Activated CD4-positive, alpha-beta memory T cell treated with anti-CD3 and anti-CD28 coated beads for 36 hours (primary cell): ENCODE measurements around the gene CLSTN2. TPM values are rescaled to one million over a fixed set of nuclear protein-coding genes. Genes with fewer than 3 reads are reported as not detected.

ENCODE experiments used
- CTCF ChIA-PET: fragments of 350-600 bp; sonication (Branson Sonifier 250); formaldehyde crosslinking; loops from one replicate; lab custom pipeline; 2021; ENCODE audit warnings: antibody characterized with exemption, inconsistent platforms; lab: Charles Lee
- POLR2A ChIA-PET: fragments of 350-600 bp; sonication (Branson Sonifier 250); formaldehyde crosslinking; loops from one replicate; lab custom pipeline; 2021; ENCODE audit warnings: antibody characterized with exemption; lab: Charles Lee
- DNase-seq: peaks from one replicate; pipeline ENCODE4 v3.0.0-alpha.2; 2020
- H3K27ac Mint-ChIP-seq: one replicate; pipeline ENCODE4 v1.8.0; 2021; ENCODE audit warnings: mixed read lengths
- H3K27me3 Mint-ChIP-seq: one replicate; pipeline ENCODE4 v1.8.0; 2021; ENCODE audit warnings: mixed read lengths
- H3K36me3 Mint-ChIP-seq: one replicate; pipeline ENCODE4 v1.8.0; 2021; ENCODE audit warnings: mixed read lengths
- H3K4me1 Mint-ChIP-seq: one replicate; pipeline ENCODE4 v1.8.0; 2021; ENCODE audit warnings: low read depth, mixed read lengths
- H3K4me3 Mint-ChIP-seq: one replicate; pipeline ENCODE4 v1.8.0; 2021; ENCODE audit warnings: mild to moderate bottlenecking, mixed read lengths
- H3K9me3 Mint-ChIP-seq: one replicate; pipeline ENCODE4 v1.8.0; 2021; ENCODE audit warnings: mixed read lengths
- intact Hi-C: fragments of 100-400 bp; cut with micrococcal nuclease; formaldehyde crosslinking; loops from one replicate; pipeline ENCODE4 v1.15.1; 2023
- total RNA-seq, 2 experiments: library from RNA; stranded (reverse); gene quantifications; one replicate each; pipeline ENCODE4 v1.2.3, GENCODE V29; 2021

Gene CLSTN2
- total RNA-seq, 2 experiments from 2014 or later = not detected

DNA sequence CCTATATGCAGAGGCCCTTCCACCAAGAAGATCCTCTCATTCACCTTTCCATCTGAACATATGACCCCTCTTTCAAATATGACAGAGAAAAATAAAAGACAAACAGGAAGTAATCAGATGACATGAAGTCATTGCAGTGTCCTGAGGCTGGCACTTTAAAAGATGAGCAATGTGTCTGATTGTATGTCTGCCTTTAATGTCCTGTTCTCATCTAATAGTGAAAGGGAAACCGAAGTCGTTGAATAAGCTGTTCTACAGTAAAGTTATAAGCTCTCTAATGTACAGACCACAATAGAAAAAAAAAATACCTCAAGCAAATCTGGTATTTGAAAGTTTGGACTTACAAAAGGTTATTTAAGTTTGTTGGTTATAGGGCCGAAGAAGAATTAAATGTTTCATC, 243.0 kb downstream of the CLSTN2 start:
- Mint-ChIP-seq H3K9me3 (no peaks in the 10 kb centered on the region), H3K4me1 (no peaks in the 10 kb centered on the region), H3K27me3 (peaks cover 5% of the 10 kb centered on the region), H3K27ac (no peak overlapping the region), H3K36me3 (no peaks in the 10 kb centered on the region), H3K4me3 (no peak overlapping the region)
- intact Hi-C loops = no loop called here
- ChIA-PET POLR2A (no interaction called here), CTCF (no interaction called here)
- DNase-seq = no peak

GRCh38 chr3:140178482-140178881, 243.5 kb downstream of the CLSTN2 start:
- ChIA-PET POLR2A (no interaction called here), CTCF (no interaction called here)
- no peaks in the 10 kb centered on the region for H3K9me3 Mint-ChIP-seq
- no peaks in the 10 kb centered on the region for H3K36me3 Mint-ChIP-seq
- no peak overlapping the region for H3K27ac Mint-ChIP-seq
- H3K4me1 Mint-ChIP-seq = no peaks in the 10 kb centered on the region
- H3K4me3 Mint-ChIP-seq = no peak overlapping the region
- no peak for DNase-seq
- intact Hi-C loops = no loop called here
- H3K27me3 Mint-ChIP-seq = peaks cover 5% of the 10 kb centered on the region

DNA sequence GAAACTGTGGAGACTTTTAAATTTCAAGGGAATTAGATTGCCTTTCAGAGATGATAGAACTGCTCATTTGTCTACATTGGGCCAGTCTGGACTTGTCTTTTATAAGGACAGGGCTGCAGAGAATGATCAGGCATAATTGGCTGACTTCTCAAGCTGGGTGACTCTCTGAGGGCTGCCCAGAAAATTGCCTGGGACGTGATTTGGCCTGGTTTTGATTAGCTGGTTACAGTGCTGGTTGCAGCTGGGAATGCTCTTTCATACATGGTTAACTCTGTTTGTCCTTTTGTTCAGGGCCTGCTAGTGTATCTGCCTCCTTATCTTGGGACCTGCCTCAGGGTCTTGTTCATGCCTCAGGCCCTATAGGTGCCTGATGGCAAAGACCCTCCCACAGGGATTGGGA, 245.6 kb downstream of the CLSTN2 start:
- H3K4me1 Mint-ChIP-seq = no peaks in the 10 kb centered on the region
- DNase-seq = no peak
- ChIA-PET CTCF (no interaction called here), POLR2A (no interaction called here)
- no peak overlapping the region for H3K4me3 Mint-ChIP-seq
- no peaks in the 10 kb centered on the region for H3K36me3 Mint-ChIP-seq
- no peaks in the 10 kb centered on the region for H3K9me3 Mint-ChIP-seq
- H3K27ac Mint-ChIP-seq = no peak overlapping the region
- H3K27me3 Mint-ChIP-seq = peaks cover 2% of the 10 kb centered on the region
- intact Hi-C loops = no loop called here

- ChIA-PET POLR2A (no interaction called here), CTCF (no interaction called here)
- Mint-ChIP-seq H3K4me1 (no peaks in the 10 kb centered on the region), H3K27ac (no peak overlapping the region), H3K4me3 (no peak overlapping the region), H3K27me3 (no peaks in the 10 kb centered on the region), H3K36me3 (no peaks in the 10 kb centered on the region), H3K9me3 (no peaks in the 10 kb centered on the region)
- intact Hi-C loops = no loop called here
- no peak for DNase-seq
These were observed 250.4 kb downstream of the CLSTN2 start for GRCh38 chr3:140185375-140185774.

GRCh38 chr3:140186421-140186920, 251.5 kb downstream of the CLSTN2 start:
- H3K9me3 Mint-ChIP-seq = no peaks in the 10 kb centered on the region
- intact Hi-C loops = no loop called here
- no peak for DNase-seq
- no peaks in the 10 kb centered on the region for H3K4me1 Mint-ChIP-seq
- no peak overlapping the region for H3K4me3 Mint-ChIP-seq
- no peak overlapping the region for H3K27ac Mint-ChIP-seq
- no peaks in the 10 kb centered on the region for H3K27me3 Mint-ChIP-seq
- ChIA-PET CTCF (no interaction called here), POLR2A (no interaction called here)
- no peaks in the 10 kb centered on the region for H3K36me3 Mint-ChIP-seq

DNA sequence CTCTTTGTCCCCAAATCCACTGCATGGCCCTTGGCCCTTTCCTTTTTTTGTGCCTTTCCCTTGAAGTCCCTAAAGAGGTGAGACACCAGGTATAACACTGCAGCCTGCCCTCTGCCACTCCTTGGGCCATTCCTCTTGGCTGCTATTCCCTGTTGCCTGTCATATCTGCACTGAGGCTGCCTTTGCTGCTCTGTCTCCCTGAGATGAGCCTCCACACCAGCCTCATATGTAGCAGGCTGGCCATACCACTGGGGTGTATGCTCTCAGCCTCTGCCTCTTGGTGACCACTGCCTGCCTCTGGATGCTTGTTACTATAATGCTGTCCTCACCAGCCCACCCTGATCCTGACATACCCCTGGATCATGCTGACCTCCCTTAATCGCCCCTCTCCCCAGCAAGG, 252.0 kb downstream of the CLSTN2 start:
- ChIA-PET CTCF (no interaction called here), POLR2A (no interaction called here)
- H3K36me3 Mint-ChIP-seq = no peaks in the 10 kb centered on the region
- no peak overlapping the region for H3K4me3 Mint-ChIP-seq
- no peak for DNase-seq
- no peaks in the 10 kb centered on the region for H3K9me3 Mint-ChIP-seq
- H3K27ac Mint-ChIP-seq = no peak overlapping the region
- no peaks in the 10 kb centered on the region for H3K27me3 Mint-ChIP-seq
- H3K4me1 Mint-ChIP-seq = no peaks in the 10 kb centered on the region
- intact Hi-C loops = no loop called here

DNA sequence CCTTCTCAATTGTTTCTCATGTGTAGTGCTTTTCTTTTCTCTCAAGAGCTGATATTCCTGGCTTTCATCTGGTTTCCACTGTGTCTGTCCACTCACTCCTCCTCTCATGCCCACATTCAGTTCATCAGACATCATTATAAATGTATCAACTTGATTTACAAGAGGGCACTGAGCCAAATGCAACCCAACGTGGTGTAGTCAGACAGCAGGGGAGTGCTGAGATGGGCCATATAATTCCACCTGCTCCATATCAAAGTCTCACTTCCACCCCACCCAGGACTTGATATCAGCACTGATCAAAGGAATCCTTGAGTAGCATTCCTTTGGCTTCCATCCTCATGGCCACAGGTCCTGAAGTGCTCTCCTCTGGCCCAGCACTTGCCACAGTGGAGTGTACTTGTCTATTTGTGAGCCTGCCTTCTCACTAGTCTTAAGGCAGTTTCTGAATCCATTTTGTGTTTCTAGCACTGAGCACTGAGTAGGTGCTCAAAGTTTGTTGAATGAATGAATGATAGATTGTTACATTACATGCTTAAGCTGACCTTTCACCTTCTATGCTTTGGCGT, 252.8 kb downstream of the CLSTN2 start:
- no peaks in the 10 kb centered on the region for H3K27me3 Mint-ChIP-seq
- ChIA-PET POLR2A (no interaction called here), CTCF (no interaction called here)
- H3K4me1 Mint-ChIP-seq = no peaks in the 10 kb centered on the region
- no peaks in the 10 kb centered on the region for H3K36me3 Mint-ChIP-seq
- DNase-seq = no peak
- H3K4me3 Mint-ChIP-seq = no peak overlapping the region
- intact Hi-C loops = no loop called here
- H3K9me3 Mint-ChIP-seq = no peaks in the 10 kb centered on the region
- no peak overlapping the region for H3K27ac Mint-ChIP-seq

DNA sequence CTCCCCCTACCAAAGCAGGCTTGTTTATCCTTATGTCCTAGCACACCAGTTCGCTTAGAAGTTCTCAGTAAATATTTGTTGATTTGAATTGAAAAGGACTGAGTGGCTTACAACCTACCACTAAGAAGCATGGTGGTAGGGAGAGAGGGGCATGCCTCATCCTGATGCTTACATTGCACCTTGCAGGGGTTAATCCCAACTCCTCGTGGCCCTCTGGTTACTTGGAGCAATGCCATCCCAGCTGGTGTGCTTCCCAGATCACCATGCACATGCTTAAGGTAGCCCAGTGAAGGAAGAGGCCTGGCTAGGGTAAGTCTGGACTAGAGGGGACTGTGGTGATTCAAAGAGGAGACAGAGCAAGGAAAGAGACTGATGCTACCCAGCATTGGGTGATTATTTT, 253.3 kb downstream of the CLSTN2 start:
- intact Hi-C loops = no loop called here
- Mint-ChIP-seq H3K4me3 (no peak overlapping the region), H3K36me3 (no peaks in the 10 kb centered on the region), H3K27ac (no peak overlapping the region), H3K27me3 (no peaks in the 10 kb centered on the region), H3K9me3 (peaks cover under 1% of the 10 kb centered on the region), H3K4me1 (no peaks in the 10 kb centered on the region)
- POLR2A ChIA-PET = no interaction called here
- DNase-seq = no peak
- CTCF ChIA-PET = no interaction called here

DNA sequence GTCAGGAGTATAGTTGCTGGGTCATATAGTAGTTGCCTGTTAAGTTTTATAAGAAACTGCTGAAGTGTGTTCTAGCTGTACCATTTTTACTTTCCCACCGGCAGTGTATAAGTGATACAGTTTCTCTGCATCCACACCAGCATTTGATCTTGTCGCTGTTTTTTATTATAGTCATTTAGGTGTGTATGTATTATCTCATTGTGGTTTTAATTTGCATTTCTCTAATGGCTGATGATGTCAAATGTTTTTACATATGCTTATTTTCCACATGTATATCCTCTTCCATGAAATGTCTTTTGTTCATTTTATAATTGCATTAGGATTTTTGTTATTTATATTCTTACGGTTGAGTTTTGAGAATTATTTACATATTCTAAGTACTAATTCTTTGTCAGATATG, 254.3 kb downstream of the CLSTN2 start:
- CTCF ChIA-PET = no interaction called here
- no peaks in the 10 kb centered on the region for H3K36me3 Mint-ChIP-seq
- POLR2A ChIA-PET = no interaction called here
- H3K4me1 Mint-ChIP-seq = no peaks in the 10 kb centered on the region
- no peak overlapping the region for H3K27ac Mint-ChIP-seq
- DNase-seq = no peak
- H3K4me3 Mint-ChIP-seq = no peak overlapping the region
- H3K9me3 Mint-ChIP-seq = peaks cover 7% of the 10 kb centered on the region
- intact Hi-C loops = no loop called here
- no peaks in the 10 kb centered on the region for H3K27me3 Mint-ChIP-seq

- DNase-seq = no peak
- Mint-ChIP-seq H3K27ac (no peak overlapping the region), H3K27me3 (no peaks in the 10 kb centered on the region), H3K36me3 (peaks cover 2% of the 10 kb centered on the region), H3K9me3 (peaks cover 9% of the 10 kb centered on the region), H3K4me1 (no peaks in the 10 kb centered on the region), H3K4me3 (no peak overlapping the region)
- ChIA-PET POLR2A (no interaction called here), CTCF (no interaction called here)
- intact Hi-C loops = no loop called here
These were observed 255.0 kb downstream of the CLSTN2 start for GRCh38 chr3:140189976-140190375.

- CTCF ChIA-PET = no interaction called here
- Mint-ChIP-seq H3K36me3 (peaks cover 2% of the 10 kb centered on the region), H3K4me1 (no peaks in the 10 kb centered on the region), H3K27me3 (peaks cover 3% of the 10 kb centered on the region), H3K9me3 (peaks cover 9% of the 10 kb centered on the region), H3K4me3 (no peak overlapping the region), H3K27ac (no peak overlapping the region)
- intact Hi-C loops = no loop called here
- POLR2A ChIA-PET = no interaction called here
- no peak for DNase-seq
These were observed 262.0 kb downstream of the CLSTN2 start for GRCh38 chr3:140196970-140197369.

DNA sequence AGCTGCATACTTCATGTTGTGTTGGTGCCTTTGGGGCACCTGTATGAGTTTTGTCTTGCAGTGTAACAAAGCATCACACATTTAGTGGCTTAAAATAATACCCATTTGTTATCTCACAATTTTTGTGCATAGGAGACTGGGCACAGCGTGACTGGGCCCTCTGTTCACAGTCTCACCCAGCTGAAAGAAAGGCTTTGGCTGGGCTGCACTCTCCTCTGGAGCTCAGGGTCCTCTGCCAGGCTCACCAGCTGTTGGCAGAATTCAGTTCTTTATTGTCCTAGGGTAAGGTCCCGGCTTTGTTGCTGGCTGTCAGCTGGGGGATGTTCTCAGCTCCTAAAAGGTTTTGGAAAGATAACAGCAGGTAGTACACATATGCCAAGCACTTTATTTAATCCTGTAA, 263.3 kb downstream of the CLSTN2 start:
- Mint-ChIP-seq H3K27me3 (peaks cover 3% of the 10 kb centered on the region), H3K4me3 (no peak overlapping the region), H3K9me3 (peaks cover 9% of the 10 kb centered on the region), H3K27ac (no peak overlapping the region), H3K4me1 (no peaks in the 10 kb centered on the region), H3K36me3 (peaks cover 2% of the 10 kb centered on the region)
- ChIA-PET POLR2A (no interaction called here), CTCF (no interaction called here)
- intact Hi-C loops = no loop called here
- no peak for DNase-seq

DNA sequence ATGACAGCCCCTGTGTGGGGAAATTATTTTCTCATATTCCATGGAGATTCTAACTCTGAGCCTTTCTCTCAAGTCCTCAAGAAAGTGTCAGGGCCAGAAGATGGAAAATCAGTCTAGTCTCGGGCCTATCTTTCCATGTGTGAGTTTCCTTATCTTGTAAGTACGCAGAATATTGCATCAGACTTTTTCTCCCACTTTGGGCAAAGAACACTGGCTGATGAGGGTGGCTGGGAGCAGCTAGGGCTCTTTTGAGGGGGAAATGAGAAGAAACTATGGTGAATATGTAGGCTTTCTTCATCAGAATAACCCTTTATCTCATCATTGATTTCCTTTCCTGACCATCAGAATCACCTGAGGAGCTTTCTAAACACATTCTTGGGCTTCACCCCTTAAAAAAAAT, 264.0 kb downstream of the CLSTN2 start:
- Mint-ChIP-seq H3K27ac (no peak overlapping the region), H3K4me1 (no peaks in the 10 kb centered on the region), H3K9me3 (peaks cover 2% of the 10 kb centered on the region), H3K36me3 (peaks cover 2% of the 10 kb centered on the region), H3K27me3 (peaks cover 3% of the 10 kb centered on the region), H3K4me3 (no peak overlapping the region)
- ChIA-PET CTCF (no interaction called here), POLR2A (no interaction called here)
- intact Hi-C loops = no loop called here
- DNase-seq = no peak
